ENCODE results near the gene TPI1.

DNA sequence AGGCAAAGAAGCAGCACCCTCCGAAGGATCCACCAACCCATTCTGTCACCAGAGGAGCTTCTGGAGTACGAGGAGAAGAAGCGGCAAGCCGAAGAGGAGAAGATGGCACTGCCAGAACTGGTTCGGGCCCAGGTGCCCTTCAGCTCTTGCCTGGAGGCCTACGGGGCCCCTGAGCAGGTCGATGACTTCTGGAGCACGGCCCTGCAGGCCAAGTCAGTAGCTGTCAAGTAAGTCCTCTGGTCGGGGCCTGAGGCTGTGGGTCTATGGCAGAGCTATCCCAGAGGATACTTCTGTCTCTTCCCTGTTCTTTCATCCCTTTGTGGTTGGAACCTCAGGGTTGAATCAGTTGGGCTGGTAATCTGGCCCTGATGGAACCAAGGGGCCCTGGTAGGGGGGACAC lies 5.9 kb upstream of the TPI1 start:
- TF ChIP-seq, protein P1, sequence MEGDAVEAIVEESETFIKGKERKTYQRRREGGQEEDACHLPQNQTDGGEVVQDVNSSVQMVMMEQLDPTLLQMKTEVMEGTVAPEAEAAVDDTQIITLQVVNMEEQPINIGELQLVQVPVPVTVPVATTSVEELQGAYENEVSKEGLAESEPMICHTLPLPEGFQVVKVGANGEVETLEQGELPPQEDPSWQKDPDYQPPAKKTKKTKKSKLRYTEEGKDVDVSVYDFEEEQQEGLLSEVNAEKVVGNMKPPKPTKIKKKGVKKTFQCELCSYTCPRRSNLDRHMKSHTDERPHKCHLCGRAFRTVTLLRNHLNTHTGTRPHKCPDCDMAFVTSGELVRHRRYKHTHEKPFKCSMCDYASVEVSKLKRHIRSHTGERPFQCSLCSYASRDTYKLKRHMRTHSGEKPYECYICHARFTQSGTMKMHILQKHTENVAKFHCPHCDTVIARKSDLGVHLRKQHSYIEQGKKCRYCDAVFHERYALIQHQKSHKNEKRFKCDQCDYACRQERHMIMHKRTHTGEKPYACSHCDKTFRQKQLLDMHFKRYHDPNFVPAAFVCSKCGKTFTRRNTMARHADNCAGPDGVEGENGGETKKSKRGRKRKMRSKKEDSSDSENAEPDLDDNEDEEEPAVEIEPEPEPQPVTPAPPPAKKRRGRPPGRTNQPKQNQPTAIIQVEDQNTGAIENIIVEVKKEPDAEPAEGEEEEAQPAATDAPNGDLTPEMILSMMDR (IDR thresholded peaks at IDR 0.05), result no peak
- TF ChIP-seq POLR2A (IDR thresholded peaks at IDR 0.05), result no peak
